GM10266 (cell line): ENCODE data around the gene KRTAP5-8.

Experiments
- DNase-seq: peaks from one replicate; pipeline ENCODE4 v3.0.0; 2012; ENCODE audit errors: extremely low spot score
- CTCF ChIP-seq: IDR thresholded peaks from 2 replicates; pipeline ENCODE4 v1.5.1; 2012; ENCODE audit warnings: mild to moderate bottlenecking, low read depth; ENCODE audit not compliant: control insufficient read depth, insufficient read depth; ENCODE audit errors: missing control alignments

The KRTAP5-8 gene

GRCh38 chr11:71495286-71496230 lies 42.3 kb upstream of the KRTAP5-8 start:
- no peak for TF ChIP-seq CTCF
- no peak for DNase-seq

- TF ChIP-seq CTCF: no peak
- DNase-seq: no peak
Observed at GRCh38 chr11:71496421-71496820, 41.4 kb upstream of the KRTAP5-8 start.

GRCh38 chr11:71498091-71498490 lies 39.7 kb upstream of the KRTAP5-8 start:
- DNase-seq: no peak
- TF ChIP-seq CTCF: no peak

- no peak for TF ChIP-seq CTCF
- no peak for DNase-seq
Observed at GRCh38 chr11:71499125-71499524, 38.7 kb upstream of the KRTAP5-8 start.

GRCh38 chr11:71499546-71499945 lies 38.3 kb upstream of the KRTAP5-8 start:
- no peak for TF ChIP-seq CTCF
- DNase-seq: no peak

- no peak for TF ChIP-seq CTCF
- no peak for DNase-seq
Observed at GRCh38 chr11:71500601-71501021, 37.2 kb upstream of the KRTAP5-8 start.
